WERI-Rb-1 (cell line): ENCODE data around the gene RAD9B.
A peak's percentile ranks its signal among the peaks of the same experiment; 100 is the strongest.
"Not testable (repeated sequence)": the region's sequence is repeated elsewhere in the genome, so short reads cannot be mapped to it uniquely, and the experiment has no call there.

Experiments used
- DNase-seq: peaks from one replicate; pipeline ENCODE4 v3.0.0-alpha.2; 2020
- H3K27ac ChIP-seq: fragments of 250-450 bp; sonication (Bioruptor Pico); 2 replicates; pipeline ENCODE4 v1.5.1; 2020; ENCODE audit warnings: mild to moderate bottlenecking, moderate library complexity
- H3K27me3 ChIP-seq: fragments of 250-450 bp; sonication (Bioruptor Pico); 2 replicates; pipeline ENCODE4 v1.5.1; 2021; ENCODE audit warnings: mild to moderate bottlenecking, low read depth, moderate library complexity; ENCODE audit not compliant: insufficient read depth, severe bottlenecking
- H3K36me3 ChIP-seq: fragments of 250-450 bp; sonication (Bioruptor Pico); 2 replicates; pipeline ENCODE4 v1.5.1; 2020; ENCODE audit warnings: mild to moderate bottlenecking, moderate library complexity
- H3K4me3 ChIP-seq: 2 replicates; pipeline ENCODE4 v1.5.1; 2011; ENCODE audit warnings: low read depth, mild to moderate bottlenecking, control low read depth, low read length
- H3K9me3 ChIP-seq: fragments of 250-450 bp; sonication (Bioruptor Pico); 2 replicates; pipeline ENCODE4 v1.5.1; 2021; ENCODE audit warnings: mild to moderate bottlenecking, moderate library complexity; ENCODE audit not compliant: severe bottlenecking
- TF ChIP-seq, protein P1 (sequence below): IDR thresholded peaks from 2 replicates; pipeline ENCODE4 v1.5.1; 2011; ENCODE audit warnings: low read depth, mild to moderate bottlenecking, control low read depth, inconsistent platforms, low read length

Gene RAD9B

DNA sequence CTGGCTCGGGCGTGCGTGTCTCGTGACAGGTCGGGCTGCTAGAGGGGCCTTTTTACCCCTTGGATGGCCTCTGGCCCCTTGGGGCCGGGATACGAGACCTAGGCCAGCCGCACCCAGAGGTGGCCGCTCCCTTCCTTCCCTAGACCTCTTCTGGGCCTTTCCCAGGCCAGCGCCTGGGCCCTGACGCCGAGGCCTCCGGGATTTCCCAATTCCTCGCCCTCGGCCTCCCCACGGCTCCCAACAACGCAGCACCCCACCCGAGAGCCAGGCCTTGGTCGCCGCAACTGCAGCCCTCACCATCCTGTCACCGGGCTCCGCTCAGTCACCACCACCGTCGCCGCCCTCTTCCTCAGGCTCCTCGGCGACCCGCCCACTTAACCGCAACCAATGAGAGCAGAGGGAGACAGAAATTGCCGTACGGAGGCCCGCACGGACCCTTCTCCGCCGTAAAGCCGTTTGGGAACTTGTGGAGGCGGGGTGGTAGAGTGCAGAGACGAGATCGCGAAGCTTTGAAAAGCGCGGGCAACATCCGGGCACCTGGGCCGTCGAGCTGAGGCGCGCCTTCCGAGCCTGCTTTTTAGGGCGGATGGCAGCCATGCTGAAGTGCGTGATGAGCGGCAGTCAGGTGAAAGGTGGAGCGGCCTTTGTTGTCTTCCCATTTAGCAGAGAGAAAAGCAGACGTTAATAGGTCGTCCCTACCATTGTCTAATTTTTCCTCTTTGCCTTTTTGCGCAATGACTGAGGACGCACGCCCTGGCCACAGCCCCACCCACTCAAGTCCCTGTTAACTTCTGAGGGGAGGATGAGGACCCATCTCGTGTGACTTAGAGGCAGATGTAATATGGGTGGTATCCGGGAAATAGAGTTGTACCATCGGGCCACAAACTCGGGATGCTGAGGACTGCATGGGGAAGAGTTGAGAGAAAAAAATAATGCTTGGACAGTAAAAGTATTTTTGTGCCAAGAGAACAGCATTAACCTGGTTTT is at the start of gene RAD9B, which contains the start of gene VPS29:
Gene RAD9B (plus strand): TSS at position 580 of the 987 bp plus-strand sequence. CDS start 7 bp downstream, at position 587.
Gene VPS29 (minus strand): TSS at position 360 of the 987 bp plus-strand sequence. CDS start 60 bp downstream, at position 300.
- H3K9me3 ChIP-seq, result peaks cover 4% of the 10 kb centered on the region
- H3K36me3 ChIP-seq, result peaks cover 6% of the 10 kb centered on the region
- peak within 1 kb of the TSS; percentile 81 for H3K27ac ChIP-seq
- H3K4me3 ChIP-seq, result peak within 1 kb of the TSS; percentile 87
- peak; percentile 97 for DNase-seq
- TF ChIP-seq, protein P1, sequence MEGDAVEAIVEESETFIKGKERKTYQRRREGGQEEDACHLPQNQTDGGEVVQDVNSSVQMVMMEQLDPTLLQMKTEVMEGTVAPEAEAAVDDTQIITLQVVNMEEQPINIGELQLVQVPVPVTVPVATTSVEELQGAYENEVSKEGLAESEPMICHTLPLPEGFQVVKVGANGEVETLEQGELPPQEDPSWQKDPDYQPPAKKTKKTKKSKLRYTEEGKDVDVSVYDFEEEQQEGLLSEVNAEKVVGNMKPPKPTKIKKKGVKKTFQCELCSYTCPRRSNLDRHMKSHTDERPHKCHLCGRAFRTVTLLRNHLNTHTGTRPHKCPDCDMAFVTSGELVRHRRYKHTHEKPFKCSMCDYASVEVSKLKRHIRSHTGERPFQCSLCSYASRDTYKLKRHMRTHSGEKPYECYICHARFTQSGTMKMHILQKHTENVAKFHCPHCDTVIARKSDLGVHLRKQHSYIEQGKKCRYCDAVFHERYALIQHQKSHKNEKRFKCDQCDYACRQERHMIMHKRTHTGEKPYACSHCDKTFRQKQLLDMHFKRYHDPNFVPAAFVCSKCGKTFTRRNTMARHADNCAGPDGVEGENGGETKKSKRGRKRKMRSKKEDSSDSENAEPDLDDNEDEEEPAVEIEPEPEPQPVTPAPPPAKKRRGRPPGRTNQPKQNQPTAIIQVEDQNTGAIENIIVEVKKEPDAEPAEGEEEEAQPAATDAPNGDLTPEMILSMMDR, result no peak
- H3K27me3 ChIP-seq, result no peaks in the 10 kb centered on the region

DNA sequence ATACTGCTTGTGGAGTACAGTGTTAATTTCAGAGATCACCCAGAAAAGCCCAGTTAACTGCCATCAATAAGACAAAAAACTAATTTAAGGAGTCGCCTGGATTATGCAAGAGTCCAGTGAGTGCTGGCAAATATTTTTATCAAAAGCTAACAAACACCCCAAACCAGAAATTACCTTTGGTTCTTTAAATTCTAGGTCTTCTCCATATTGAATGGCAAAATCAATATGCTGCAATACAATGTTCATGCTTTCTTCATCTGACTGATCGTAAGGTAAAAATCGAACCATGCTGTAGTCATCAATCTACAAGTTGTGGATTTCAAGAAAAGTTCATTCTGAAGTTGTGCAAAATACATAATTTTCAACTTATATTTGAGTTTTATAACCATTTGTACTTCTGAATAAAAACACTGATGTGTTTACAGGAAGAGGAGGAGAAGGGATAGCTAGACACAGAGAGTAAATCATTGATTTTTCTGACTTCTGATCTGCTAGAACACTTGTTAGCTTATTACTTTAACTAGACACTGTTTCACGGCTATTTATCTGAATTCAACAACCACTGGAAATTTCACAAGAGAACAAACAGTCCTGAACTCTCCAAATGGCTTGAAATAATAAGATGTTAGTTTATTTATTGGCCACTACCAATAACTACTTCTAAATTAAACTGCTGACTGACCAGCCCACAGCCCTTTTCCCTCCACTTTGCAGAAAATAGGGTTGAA is 48.4 kb upstream of the RAD9B start:
- TF ChIP-seq, protein P1, result no peak

DNA sequence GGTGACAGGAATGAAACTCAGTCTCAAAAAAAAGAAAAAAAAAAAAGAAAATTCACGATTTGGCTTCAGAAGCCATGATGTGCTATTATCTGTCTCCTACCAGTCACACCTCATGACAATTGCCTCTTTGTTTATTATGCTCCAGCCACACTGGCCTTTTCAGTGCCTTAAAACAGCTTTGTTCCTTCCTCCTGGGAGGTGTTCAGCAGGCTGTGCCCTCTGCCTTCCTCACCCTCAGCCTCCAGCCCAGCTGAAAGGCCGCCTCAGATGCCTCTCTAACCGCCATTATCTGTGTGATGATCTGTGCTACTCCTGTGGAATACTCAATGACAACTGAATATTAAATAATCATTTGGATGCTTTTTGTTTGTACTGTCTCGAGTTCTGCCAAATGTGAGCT is 43.4 kb upstream of the RAD9B start:
- no peak overlapping the region for H3K4me3 ChIP-seq
- H3K36me3 ChIP-seq, result peaks cover 68% of the 10 kb centered on the region
- no peaks in the 10 kb centered on the region for H3K9me3 ChIP-seq
- no peak for DNase-seq
- no peak overlapping the region for H3K27ac ChIP-seq
- TF ChIP-seq, protein P1, result no peak
- no peaks in the 10 kb centered on the region for H3K27me3 ChIP-seq

More for the DNA sequence above, 48.4 kb upstream of the RAD9B start:
- Histone ChIP-seq H3K36me3 (peaks cover 46% of the 10 kb centered on the region), H3K27ac (no peak overlapping the region), H3K27me3 (no peaks in the 10 kb centered on the region), H3K4me3 (no peak overlapping the region), H3K9me3 (no peaks in the 10 kb centered on the region)
- no peak for DNase-seq

DNA sequence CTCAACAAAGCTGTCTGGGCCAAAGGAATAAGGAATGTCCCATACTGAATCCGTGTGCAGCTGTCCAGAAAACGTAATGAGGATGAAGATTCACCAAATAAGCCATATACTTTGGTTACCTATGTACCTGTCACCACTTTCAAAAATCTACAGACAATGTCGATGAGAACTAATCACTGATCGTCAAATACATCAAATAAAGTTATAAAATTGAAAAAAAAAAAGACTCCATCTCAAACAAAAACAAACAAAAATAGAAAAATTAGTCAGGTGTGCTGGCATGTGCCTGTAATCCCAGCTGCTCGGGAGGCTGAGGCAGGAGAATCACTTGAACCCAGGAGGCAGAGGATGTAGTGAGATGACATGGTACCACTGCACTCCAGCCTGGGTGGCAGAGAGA is 40.9 kb upstream of the RAD9B start:
- not testable (repeated sequence) for H3K9me3 ChIP-seq, H3K27ac ChIP-seq, H3K4me3 ChIP-seq, DNase-seq, H3K27me3 ChIP-seq
- peaks cover 65% of the 10 kb centered on the region for H3K36me3 ChIP-seq

DNA sequence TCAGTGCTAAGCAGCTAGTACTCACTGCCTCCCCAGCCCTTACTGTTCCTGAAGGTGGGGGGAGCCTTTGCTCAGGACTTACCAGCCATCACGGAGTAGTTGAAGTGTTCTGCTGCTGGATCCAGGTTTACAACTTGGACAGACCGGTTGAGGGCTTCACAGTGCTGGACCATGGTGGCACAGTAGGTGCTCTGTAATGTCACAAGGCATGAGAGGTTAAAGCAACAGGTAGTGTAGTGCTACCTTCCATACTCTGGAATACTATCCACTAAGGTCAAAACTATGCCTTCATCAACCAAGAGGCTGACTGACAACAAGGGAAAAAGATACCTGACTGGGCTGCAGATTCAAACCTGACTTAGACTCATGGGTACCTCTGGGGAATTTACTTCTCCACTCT is 37.1 kb upstream of the RAD9B start:
- TF ChIP-seq, protein P1, result no peak
- peaks cover 38% of the 10 kb centered on the region for H3K36me3 ChIP-seq
- no peak overlapping the region for H3K4me3 ChIP-seq
- H3K9me3 ChIP-seq, result no peaks in the 10 kb centered on the region
- H3K27me3 ChIP-seq, result no peaks in the 10 kb centered on the region
- no peak for DNase-seq
- H3K27ac ChIP-seq, result no peak overlapping the region

DNA sequence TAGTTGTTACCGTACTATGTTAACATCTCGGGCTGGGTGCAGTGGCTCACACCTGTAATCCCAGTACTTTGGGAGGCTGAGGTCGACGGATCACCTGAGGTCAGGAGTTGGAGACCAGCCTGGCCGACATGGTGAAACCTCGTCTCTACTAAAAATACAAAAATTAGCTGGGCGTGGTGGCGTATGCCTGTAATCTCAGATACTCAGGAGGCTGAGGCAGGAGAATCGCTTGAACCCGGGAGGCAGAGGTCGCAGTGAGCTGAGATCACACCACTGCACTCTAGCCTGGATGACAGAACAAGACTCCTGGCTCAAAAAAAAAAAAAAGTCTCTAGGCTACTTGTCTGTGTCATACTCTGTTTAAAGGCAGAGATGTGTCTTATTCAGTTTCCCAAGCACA is 36.4 kb upstream of the RAD9B start:
- H3K4me3 ChIP-seq, H3K9me3 ChIP-seq, H3K27me3 ChIP-seq, H3K27ac ChIP-seq, DNase-seq: not testable (repeated sequence)
- peaks cover 30% of the 10 kb centered on the region for H3K36me3 ChIP-seq
